K562 (cell line): ENCODE results near the gene SYT15. TPM values are rescaled to one million over a fixed set of nuclear protein-coding genes. Genes with fewer than 3 reads are reported as not detected.
"Not testable (repeated sequence)": the region's sequence is repeated elsewhere in the genome, so short reads cannot be mapped to it uniquely, and the experiment has no call there.

Experiments used
- ATAC-seq: fragments of 200-7000 bp; cut with Tn5 transposase; 3 replicates; pipeline ENCODE4 v1.9.1; 2020; ENCODE audit warnings: moderate library complexity
- BruUV-seq: library from RNA; stranded (reverse); fragments of 400-500 nt; replicated peaks from 2 replicates; lab custom pipeline; 2021; lab: Mats Ljungman, UMichigan
- CTCF ChIA-PET: fragments of 300-600 bp; formaldehyde crosslinking; extraction: SDS; loops from one replicate; lab custom pipeline; 2021; ENCODE audit warnings: low intra/inter-chr PET ratio; lab: Yijun Ruan, JAX
- POLR2A ChIA-PET: fragments of 300-600, 350-650 bp; sonication (Branson Sonifier 250); formaldehyde crosslinking; extraction: SDS; loops from one replicate; lab custom pipeline; 2021; ENCODE audit warnings: antibody characterized with exemption, inconsistent platforms; lab: Yijun Ruan, JAX
- DNase-seq, 4 experiments: peaks; one replicate each; pipeline versions ENCODE4 v3.0.0 to v3.0.0-alpha.2; 2011 to 2018; ENCODE audit warnings: low spot score in 3 of 4, mixed read lengths in 3 of 4; ENCODE audit errors: extremely low read depth in 1 of 4
- FAIRE-seq: peaks from 2 replicates; lab custom pipeline; 2011; peaks lifted over from hg19 to GRCh38; lab: Jason Lieb, UNC
- H2AFZ ChIP-seq: 2 replicates; pipeline ENCODE4 v1.6.0; 2011; ENCODE audit warnings: low read depth, low read length, control low read depth, inconsistent platforms
- H3K27ac ChIP-seq: fragments of 200-600 bp; 3 replicates; pipeline ENCODE4 v1.8.0; 2011; ENCODE audit warnings: low read depth, mild to moderate bottlenecking, control low read depth, inconsistent platforms, low read length, moderate library complexity, mixed read lengths; ENCODE audit errors: extremely low read depth
- H3K27me3 ChIP-seq, 2 experiments: fragments of 300-600 bp in 1 of 2; 2 replicates in 1 of 2; 3 replicates in 1 of 2; pipeline versions ENCODE4 v1.6.0 to v1.8.0; 2011; ENCODE audit warnings: inconsistent platforms in 2 of 2, low read length in 2 of 2, mild to moderate bottlenecking in 1 of 2, mixed read lengths in 1 of 2, moderate library complexity in 1 of 2; ENCODE audit not compliant: control insufficient read depth in 2 of 2, insufficient read depth in 2 of 2
- H3K36me3 ChIP-seq: fragments of 300-600 bp; 3 replicates; pipeline ENCODE4 v1.8.0; 2011; ENCODE audit warnings: mild to moderate bottlenecking, low read length, inconsistent platforms; ENCODE audit not compliant: control insufficient read depth, insufficient read depth
- H3K4me1 ChIP-seq, 2 experiments: fragments of 200-600 bp in 1 of 2; replicated peaks in 1 of 2; 2 replicates in 1 of 2; 3 replicates in 1 of 2; pipeline versions ENCODE4 v1.5.1 to v1.8.0; 2011; ENCODE audit warnings: inconsistent platforms in 2 of 2, low read length in 2 of 2, mild to moderate bottlenecking in 1 of 2, mixed read lengths in 1 of 2, moderate library complexity in 1 of 2; ENCODE audit not compliant: control insufficient read depth in 2 of 2, insufficient read depth in 2 of 2
- H3K4me2 ChIP-seq: 2 replicates; pipeline ENCODE4 v1.6.1; 2011; ENCODE audit warnings: low read length, control low read depth, inconsistent platforms, mixed read lengths; ENCODE audit not compliant: insufficient read depth
- H3K4me3 ChIP-seq: fragments of 200-600 bp; sonication (generic), shearing (Covaris generic); 2 replicates; pipeline ENCODE4 v1.5.1; 2016; ENCODE audit warnings: control low read depth, inconsistent platforms
- H3K79me2 ChIP-seq: fragments of 200-600 bp; 3 replicates; pipeline ENCODE4 v1.8.0; 2011; ENCODE audit warnings: low read length, inconsistent platforms; ENCODE audit not compliant: control insufficient read depth, insufficient read depth
- H3K9ac ChIP-seq, 2 experiments: 2 replicates each; pipeline versions ENCODE4 v1.6.0 to v1.6.1; 2011; ENCODE audit warnings: low read depth in 2 of 2, low read length in 2 of 2, control low read depth in 1 of 2, inconsistent platforms in 1 of 2, mild to moderate bottlenecking in 1 of 2, mixed read lengths in 1 of 2; ENCODE audit not compliant: insufficient read depth in 1 of 2
- H3K9me1 ChIP-seq: one replicate; pipeline ENCODE4 v1.6.0; 2011; ENCODE audit warnings: inconsistent platforms, mild to moderate bottlenecking, low read length, moderate library complexity; ENCODE audit not compliant: control insufficient read depth, insufficient read depth
- H3K9me3 ChIP-seq: replicated peaks from 2 replicates; pipeline ENCODE4 v1.5.1; 2011; ENCODE audit warnings: low read depth, low read length, inconsistent platforms; ENCODE audit not compliant: control insufficient read depth, insufficient read depth
- H4K20me1 ChIP-seq: replicated peaks from 2 replicates; pipeline ENCODE4 v1.6.1; 2011; ENCODE audit warnings: low read length, inconsistent platforms, mixed read lengths; ENCODE audit not compliant: control insufficient read depth, insufficient read depth
- ATF6 ChIP-seq: sonication (generic); formaldehyde crosslinking; IDR thresholded peaks from 2 replicates; pipeline ENCODE4 v1.4.0; 2020; ENCODE audit warnings: mild to moderate bottlenecking, missing genetic modification reagents
- CAMTA2 ChIP-seq: fragments of 250-450 bp; sonication (Bioruptor Pico); conservative IDR thresholded peaks from 2 replicates; pipeline ENCODE4 v1.5.1; 2022
- MCM3 ChIP-seq: fragments of 450-650 bp; IDR thresholded peaks from 2 replicates; pipeline ENCODE4 v1.6.1; 2016
- MCM5 ChIP-seq: fragments of 450-650 bp; IDR thresholded peaks from 2 replicates; pipeline ENCODE4 v1.6.1; 2016; ENCODE audit warnings: low read depth
- MCM7 ChIP-seq, 2 experiments: fragments of 450-650 bp; IDR thresholded peaks; 2 replicates each; pipeline ENCODE4 v1.6.1; 2016 to 2018
- RAD21 ChIP-seq, 2 experiments: fragments of 250-450 bp in 1 of 2; fragments of 450-650 bp in 1 of 2; sonication (Bioruptor Pico) in 1 of 2; formaldehyde crosslinking in 1 of 2; IDR thresholded peaks in 1 of 2; conservative IDR thresholded peaks in 1 of 2; 2 replicates each; pipeline versions ENCODE4 v1.4.0 to v1.8.0; 2020 to 2022; ENCODE audit warnings: mild to moderate bottlenecking in 2 of 2, moderate library complexity in 1 of 2
- WGBS: fragments of 100-300 bp; shearing (Covaris generic); methylation state at CpG from one replicate; pipeline ENCODE4 v1.1.6; 2016; ENCODE audit warnings: low coverage, mixed read lengths; ENCODE audit not compliant: insufficient coverage; ENCODE audit errors: missing lambda C conversion rate; 5-methylcytosine and 5-hydroxymethylcytosine counted together
- in situ Hi-C: fragments of 300-500 bp; cut with MboI; formaldehyde crosslinking; loops from 4 replicates; pipeline ENCODE4 v1.15.0; 2018; ENCODE audit warnings: inconsistent platforms, mixed read lengths
- intact Hi-C: fragments of 100-400 bp; cut with micrococcal nuclease; formaldehyde crosslinking; loops from 2 replicates; pipeline ENCODE4 v1.14.2; 2022
- polyA plus RNA-seq, 8 experiments: library from polyadenylated mRNA; depleted of rRNA in 4 of 8; stranded (reverse) in 5 of 8; unstranded in 3 of 8; fragments of >200 nt; fragmentation: Nextera tagmentation in 2 of 8; fragmentation: Illumina TruSeq in 1 of 8; extraction: Ambion mirVana in 2 of 8; extraction: Trizol in 1 of 8; gene quantifications; 2 replicates each; pipeline versions ENCODE4 v1.2.1 to v1.2.3, GENCODE V29; 2011 to 2014; ENCODE audit warnings: inconsistent platforms in 1 of 8, missing spikeins in 1 of 8
- total RNA-seq, 7 experiments: library from RNA; depleted of rRNA in 6 of 7; stranded (reverse); fragments of >200 nt in 6 of 7; fragmentation: Illumina TruSeq in 2 of 7; extraction: Trizol in 2 of 7; gene quantifications; 2 replicates each; pipeline versions ENCODE4 v1.2.1 to v1.2.3, GENCODE V29; 2011 to 2021; ENCODE audit warnings: low replicate concordance in 1 of 7
- TF ChIP-seq, protein P1 (sequence below), 2 experiments: fragments of 450-650 bp; IDR thresholded peaks; 2 replicates each; pipeline ENCODE4 v1.6.1; 2016

The SYT15 gene
- total and polyA plus RNA-seq, 9 of the 15 experiments (the other 6 are each of a cell fraction or from before 2014, with no cell fraction given): 0.05 to 0.82 (median 0.21) TPM; not detected in 1

DNA sequence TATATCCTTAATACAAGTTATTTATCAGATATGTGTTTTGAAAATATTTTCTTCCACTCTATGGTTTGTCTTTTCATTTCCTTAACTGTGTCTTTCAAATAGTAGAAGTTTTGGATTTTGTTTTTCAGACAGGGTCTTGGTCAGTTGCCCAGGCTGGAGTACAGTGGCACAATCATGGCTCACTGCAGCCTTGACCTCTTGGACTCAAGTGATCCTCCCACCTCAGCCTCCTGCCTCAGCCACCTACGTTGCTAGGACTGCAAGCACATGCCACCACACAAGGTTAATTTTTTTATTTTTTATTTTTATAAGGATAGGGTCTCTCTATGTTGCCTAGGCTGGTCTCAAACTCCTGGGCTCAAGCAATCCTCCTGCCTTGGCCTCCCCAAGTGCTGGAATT, 46.7 kb upstream of the SYT15 start:
- in situ Hi-C loops, H3K4me3 ChIP-seq, H3K4me1 ChIP-seq, intact Hi-C loops, H3K27ac ChIP-seq, H3K9me1 ChIP-seq, H4K20me1 ChIP-seq, H3K9me3 ChIP-seq, FAIRE-seq, H3K4me2 ChIP-seq, ATAC-seq, H3K79me2 ChIP-seq, DNase-seq, BruUV-seq, H3K36me3 ChIP-seq, H2AFZ ChIP-seq, POLR2A ChIA-PET, H3K9ac ChIP-seq: not testable (repeated sequence)
- peaks cover 47 to 66% of the 10 kb centered on the region in 2 experiments for H3K27me3 ChIP-seq
- CTCF ChIA-PET: interaction anchor here (0.6 kb wide), 1 partner anchor 1243 kb away, joined by 3 read pairs; no protein-coding TSS in a partner anchor
- WGBS: 3% methylated on average over 1 of the region's 1 CpG

DNA sequence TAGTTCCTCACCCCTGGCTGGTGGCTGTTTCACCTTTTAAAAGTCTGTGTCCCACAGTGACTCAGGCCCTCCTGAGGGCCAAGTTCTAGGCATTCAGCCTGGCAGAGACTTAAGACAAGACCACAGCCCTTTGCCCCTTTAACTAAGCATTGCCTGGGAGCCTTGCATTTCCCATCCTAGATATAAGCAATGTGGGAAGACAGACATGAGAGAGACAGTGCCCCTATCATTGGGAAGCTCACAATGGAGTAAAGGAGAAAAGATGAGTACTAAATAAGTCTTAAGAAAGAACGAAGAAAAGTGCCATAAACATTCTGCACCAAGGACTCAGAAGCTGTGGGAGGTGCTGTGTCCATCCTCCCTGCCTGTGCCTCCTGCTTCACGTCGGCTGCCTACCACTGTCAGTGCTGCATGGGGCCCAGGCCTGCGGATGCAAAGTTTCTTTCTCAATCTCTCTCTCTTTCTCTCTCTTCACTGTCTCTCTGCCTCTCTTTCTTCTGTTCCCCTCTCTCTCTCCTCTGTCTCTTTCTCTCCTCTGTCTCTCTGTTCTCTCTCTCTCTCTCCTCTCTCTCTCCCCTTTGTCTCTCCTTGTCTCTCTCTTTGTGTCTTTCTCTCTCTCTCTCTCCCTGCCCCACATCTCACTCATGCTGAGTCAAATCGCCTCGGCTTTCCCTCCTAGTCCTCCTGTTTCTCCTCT, 44.0 kb upstream of the SYT15 start:
- intact Hi-C loops: no loop called here
- FAIRE-seq: no peak
- whole genome bisulfite sequencing: 0% methylated on average over 6 of the region's 6 CpGs
- no peak for DNase-seq
- Histone ChIP-seq H3K9me1 (no peaks in the 10 kb centered on the region), H3K4me1 (no peaks in the 10 kb centered on the region), H3K4me3 (no peak overlapping the region), H3K9me3 (no peaks in the 10 kb centered on the region), H4K20me1 (0 out of 2 replicates have a peak, but pooled peaks cover 8% of the 10 kb centered on the region), H3K79me2 (no peaks in the 10 kb centered on the region), H3K27me3 (peaks cover 44 to 48% of the 10 kb centered on the region in 2 experiments), H3K4me2 (no peak overlapping the region), H3K9ac (no peak overlapping the region), H3K36me3 (no peaks in the 10 kb centered on the region), H2AFZ (no peak overlapping the region), H3K27ac (no peak overlapping the region)
- ATAC-seq: peak; percentile 57; the same call in 2 of the 3 replicates
- ChIA-PET CTCF (no interaction called here), POLR2A (no interaction called here)
- TF ChIP-seq MCM7 (IDR thresholded peaks at IDR 0.05) (peak; percentile 23 to 96; a peak in 2 of 4 replicates), MCM5 (peak; percentile 91; the same call in 1 of the 2 replicates), ATF6 (CRISPR knock-in tag) (no peak), MCM3 (peak; percentile 65; the same call in 1 of the 2 replicates), CAMTA2 (CRISPR knock-in tag) (no peak), RAD21 (CRISPR knock-in tag; conservative IDR thresholded peaks at IDR 0.05 in 1 of 2, IDR thresholded peaks at IDR 0.05 in 1 of 2) (0 out of 4 replicates have a peak, but pooled peaks of 1 of the 2 experiments have one; percentile 3)
- TF ChIP-seq, protein P1, sequence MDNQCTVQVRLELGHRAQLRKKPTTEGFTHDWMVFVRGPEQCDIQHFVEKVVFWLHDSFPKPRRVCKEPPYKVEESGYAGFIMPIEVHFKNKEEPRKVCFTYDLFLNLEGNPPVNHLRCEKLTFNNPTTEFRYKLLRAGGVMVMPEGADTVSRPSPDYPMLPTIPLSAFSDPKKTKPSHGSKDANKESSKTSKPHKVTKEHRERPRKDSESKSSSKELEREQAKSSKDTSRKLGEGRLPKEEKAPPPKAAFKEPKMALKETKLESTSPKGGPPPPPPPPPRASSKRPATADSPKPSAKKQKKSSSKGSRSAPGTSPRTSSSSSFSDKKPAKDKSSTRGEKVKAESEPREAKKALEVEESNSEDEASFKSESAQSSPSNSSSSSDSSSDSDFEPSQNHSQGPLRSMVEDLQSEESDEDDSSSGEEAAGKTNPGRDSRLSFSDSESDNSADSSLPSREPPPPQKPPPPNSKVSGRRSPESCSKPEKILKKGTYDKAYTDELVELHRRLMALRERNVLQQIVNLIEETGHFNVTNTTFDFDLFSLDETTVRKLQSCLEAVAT (IDR thresholded peaks at IDR 0.05): 0 out of 4 replicates have a peak, but pooled peaks of 1 of the 2 experiments have one; percentile 21
- BruUV-seq: no TSS peak
- in situ Hi-C loops: no loop called here
